ENCODE results near the gene SIGLEC15. TPM values are rescaled to one million over a fixed set of nuclear protein-coding genes. Genes with fewer than 3 reads are reported as not detected.

Gene SIGLEC15
- total RNA-seq, 1 experiment from 2014 or later, result 0.92 TPM

- Histone ChIP-seq H3K27me3 (replicated peaks; ENCODE audit: insufficient read depth, low read depth, low read length, poor library complexity) (no peaks in the 10 kb centered on the region), H3K4me1 (ENCODE audit: insufficient read depth, low read length, poor library complexity, severe bottlenecking) (no peaks in the 10 kb centered on the region), H3K9me3 (ENCODE audit: low read depth, low read length, poor library complexity, severe bottlenecking) (no peaks in the 10 kb centered on the region), H3K36me3 (ENCODE audit: insufficient read depth, low read length, poor library complexity, severe bottlenecking) (no peaks in the 10 kb centered on the region), H3K4me3 (ENCODE audit: low read depth, low read length, poor library complexity, severe bottlenecking) (no peak overlapping the region), H3K27ac (ENCODE audit: low read depth, low read length, poor library complexity, severe bottlenecking) (no peak overlapping the region)
- ChIA-PET CTCF (no interaction called here), POLR2A (ENCODE audit: low non-redundant PET) (no interaction called here)
- no TSS peak for BruUV-seq (replicated peaks)
- intact Hi-C loops (cut with micrococcal nuclease; ENCODE audit: unreplicated experiment), result no loop called here
- DNase-seq (ENCODE audit: low spot score), result no peak
- TF ChIP-seq EZH2 (IDR thresholded peaks at IDR 0.05; ENCODE audit: borderline replicate concordance, low read depth, low read length, poor library complexity, severe bottlenecking) (no peak), CTCF (conservative IDR thresholded peaks at IDR 0.05; ENCODE audit: low read depth, low read length) (no peak)
Observed at GRCh38 chr18:45788861-45789260, 36.6 kb upstream of the SIGLEC15 start.

GRCh38 chr18:45792506-45793263 is 32.8 kb upstream of the SIGLEC15 start:
- ChIA-PET POLR2A (ENCODE audit: low non-redundant PET) (no interaction called here), CTCF (no interaction called here)
- DNase-seq (ENCODE audit: low spot score), result no peak
- no peaks in the 10 kb centered on the region for H3K4me1 ChIP-seq (ENCODE audit: insufficient read depth, low read length, poor library complexity, severe bottlenecking)
- no peak overlapping the region for H3K4me3 ChIP-seq (ENCODE audit: low read depth, low read length, poor library complexity, severe bottlenecking)
- intact Hi-C loops (cut with micrococcal nuclease; ENCODE audit: unreplicated experiment), result no loop called here
- BruUV-seq (replicated peaks), result no TSS peak
- H3K36me3 ChIP-seq (ENCODE audit: insufficient read depth, low read length, poor library complexity, severe bottlenecking), result no peaks in the 10 kb centered on the region
- no peaks in the 10 kb centered on the region for H3K27me3 ChIP-seq (replicated peaks; ENCODE audit: insufficient read depth, low read depth, low read length, poor library complexity)
- H3K27ac ChIP-seq (ENCODE audit: low read depth, low read length, poor library complexity, severe bottlenecking), result no peak overlapping the region
- no peak for TF ChIP-seq CTCF (conservative IDR thresholded peaks at IDR 0.05; ENCODE audit: low read depth, low read length)
- TF ChIP-seq EZH2 (IDR thresholded peaks at IDR 0.05; ENCODE audit: borderline replicate concordance, low read depth, low read length, poor library complexity, severe bottlenecking), result no peak
- no peaks in the 10 kb centered on the region for H3K9me3 ChIP-seq (ENCODE audit: low read depth, low read length, poor library complexity, severe bottlenecking)

- no peaks in the 10 kb centered on the region for H3K27me3 ChIP-seq (replicated peaks; ENCODE audit: insufficient read depth, low read depth, low read length, poor library complexity)
- intact Hi-C loops (cut with micrococcal nuclease; ENCODE audit: unreplicated experiment), result no loop called here
- no peaks in the 10 kb centered on the region for H3K9me3 ChIP-seq (ENCODE audit: low read depth, low read length, poor library complexity, severe bottlenecking)
- no peak for DNase-seq (ENCODE audit: low spot score)
- H3K36me3 ChIP-seq (ENCODE audit: insufficient read depth, low read length, poor library complexity, severe bottlenecking), result no peaks in the 10 kb centered on the region
- TF ChIP-seq CTCF (conservative IDR thresholded peaks at IDR 0.05; ENCODE audit: low read depth, low read length), result no peak
- TF ChIP-seq EZH2 (IDR thresholded peaks at IDR 0.05; ENCODE audit: borderline replicate concordance, low read depth, low read length, poor library complexity, severe bottlenecking), result no peak
- H3K4me3 ChIP-seq (ENCODE audit: low read depth, low read length, poor library complexity, severe bottlenecking), result no peak overlapping the region
- BruUV-seq (replicated peaks), result no TSS peak
- H3K27ac ChIP-seq (ENCODE audit: low read depth, low read length, poor library complexity, severe bottlenecking), result no peak overlapping the region
- POLR2A ChIA-PET (ENCODE audit: low non-redundant PET), result no interaction called here
- H3K4me1 ChIP-seq (ENCODE audit: insufficient read depth, low read length, poor library complexity, severe bottlenecking), result no peaks in the 10 kb centered on the region
- CTCF ChIA-PET, result no interaction called here
Observed at GRCh38 chr18:45793264-45793965, 32.1 kb upstream of the SIGLEC15 start.

Data from A673 (cell line).